ENCODE results near the gene LRMDA.

DNA sequence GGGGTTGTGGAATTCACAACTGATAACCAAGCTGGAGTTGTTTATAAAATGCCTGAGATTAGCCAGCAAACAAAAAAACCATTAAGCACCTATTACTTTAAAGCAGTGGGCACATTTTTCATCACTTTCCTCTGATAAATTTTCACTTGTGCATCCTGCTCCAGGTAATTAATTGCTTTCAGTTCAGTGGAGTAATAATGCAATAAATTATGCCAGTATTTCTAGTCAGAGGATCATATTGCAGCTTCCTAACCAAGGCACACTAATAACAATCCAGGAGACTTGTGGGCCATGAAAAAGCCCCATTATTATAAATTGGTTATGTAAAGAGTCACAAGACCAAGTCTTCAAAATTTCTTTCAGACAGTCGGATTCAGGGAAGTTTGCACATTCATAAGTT lies 193.2 kb downstream of the LRMDA start:
- TF ChIP-seq POLR2A (IDR thresholded peaks at IDR 0.05) (no peak), POLR2AphosphoS5 (IDR thresholded peaks at IDR 0.05) (no peak)
